Left lobe of liver (tissue), 2 donors: ENCODE results near the gene ANO1. TPM values are rescaled to one million over a fixed set of nuclear protein-coding genes. Genes with fewer than 3 reads are reported as not detected.

Source experiments
- ATAC-seq: fragments of 200-7000 bp; cut with Tn5 transposase; one replicate; pipeline ENCODE4 v1.9.1; 2020; ENCODE audit warnings: mild to moderate bottlenecking, moderate library complexity
- DNase-seq: peaks from one replicate; pipeline ENCODE4 v3.0.0-alpha.2; 2020; ENCODE audit warnings: low spot score
- total RNA-seq: library from RNA; stranded (reverse); gene quantifications from one replicate; pipeline ENCODE4 v1.2.1, GENCODE V29; 2021
- donor health status: DM: no; HTN: no; CAD: no; lungs with moderate emphysema.
- donor health status: DM: no; HTN: yes; CAD: no.

Gene ANO1
- total RNA-seq, 1 donor from 2014 or later, result 260 TPM

GRCh38 chr11:70132641-70133040, 54.5 kb downstream of the ANO1 start:
- DNase-seq (no peak), ATAC-seq (no peak)

GRCh38 chr11:70133771-70134335, 55.7 kb downstream of the ANO1 start:
- no peak for DNase-seq
- ATAC-seq, result no peak

GRCh38 chr11:70134490-70134889, 56.4 kb downstream of the ANO1 start:
- ATAC-seq (no peak), DNase-seq (no peak)

- no peak for ATAC-seq
- DNase-seq, result no peak
Measured at GRCh38 chr11:70135142-70135541, 57.0 kb downstream of the ANO1 start.

GRCh38 chr11:70135625-70136059, 57.5 kb downstream of the ANO1 start:
- ATAC-seq, result no peak
- no peak for DNase-seq

GRCh38 chr11:70137383-70137782, 59.3 kb downstream of the ANO1 start:
- DNase-seq, result no peak
- ATAC-seq, result no peak

- no peak for ATAC-seq
- no peak for DNase-seq
Measured at GRCh38 chr11:70138403-70138802, 60.3 kb downstream of the ANO1 start.

- ATAC-seq (no peak), DNase-seq (no peak)
Measured at GRCh38 chr11:70139785-70140410, 61.8 kb downstream of the ANO1 start.

- DNase-seq (no peak), ATAC-seq (no peak)
Measured at GRCh38 chr11:70140711-70141485, 62.8 kb downstream of the ANO1 start.

- DNase-seq (no peak), ATAC-seq (no peak)
Measured at GRCh38 chr11:70141486-70142220, 63.5 kb downstream of the ANO1 start.

- DNase-seq (no peak), ATAC-seq (no peak)
Measured at GRCh38 chr11:70142221-70142875, 64.2 kb downstream of the ANO1 start.

- DNase-seq (no peak), ATAC-seq (no peak)
Measured at GRCh38 chr11:70144262-70144661, 66.1 kb downstream of the ANO1 start.

GRCh38 chr11:70145071-70145470, 67.0 kb downstream of the ANO1 start:
- peak; percentile 11 for ATAC-seq
- no peak for DNase-seq

- ATAC-seq, result no peak
- no peak for DNase-seq
Measured at GRCh38 chr11:70145841-70146240, 67.7 kb downstream of the ANO1 start.

GRCh38 chr11:70146299-70146698, 68.2 kb downstream of the ANO1 start:
- no peak for DNase-seq

GRCh38 chr11:70146895-70147520, 68.9 kb downstream of the ANO1 start:
- no peak for ATAC-seq
- DNase-seq, result no peak

More at GRCh38 chr11:70146299-70146698, 68.2 kb downstream of the ANO1 start:
- no peak for ATAC-seq

- no peak for DNase-seq
- no peak for ATAC-seq
Measured at GRCh38 chr11:70147668-70148067, 69.6 kb downstream of the ANO1 start.

GRCh38 chr11:70151671-70152070, 73.6 kb downstream of the ANO1 start:
- ATAC-seq, result no peak
- no peak for DNase-seq

GRCh38 chr11:70153133-70153727, 75.1 kb downstream of the ANO1 start:
- no peak for DNase-seq
- no peak for ATAC-seq

GRCh38 chr11:70155386-70155785, 77.3 kb downstream of the ANO1 start:
- ATAC-seq (no peak), DNase-seq (no peak)
